ENCODE measurements around the gene PPEF2.

GRCh38 chr4:75867130-75867529 lies 35.1 kb downstream of the PPEF2 start:
- no peak for TF ChIP-seq CTCF (IDR thresholded peaks at IDR 0.05; ENCODE audit: insufficient read depth, low read depth, low read length)
- no peak for TF ChIP-seq EZH2 (IDR thresholded peaks at IDR 0.05; ENCODE audit: insufficient read depth, low read length)

Data from astrocyte (in vitro differentiated cells and primary cell).